ENCODE measurements around the gene TICAM2. TPM values are rescaled to one million over a fixed set of nuclear protein-coding genes. Genes with fewer than 3 reads are reported as not detected.

TICAM2 gene
- polyA plus RNA-seq, 2 of the 4 experiments (the other 2 are of a cell fraction) = 0.34 to 0.77 TPM

GRCh38 chr5:115583474-115583873, 18.8 kb downstream of the TICAM2 start:
- ATAC-seq = no peak

GRCh38 chr5:115580941-115581340, 21.3 kb downstream of the TICAM2 start:
- H3K4me3 ChIP-seq = no peak overlapping the region
- peaks cover 5% of the 10 kb centered on the region; the same call in 1 of the 3 replicates for H3K9me3 ChIP-seq
- FAIRE-seq (no peak), ATAC-seq (no peak), DNase-seq (ENCODE audit: low read depth in 1 of 2, low spot score in 1 of 2) (no peak)
- 95% methylated on average over 2 of the region's 2 CpGs for WGBS (ENCODE audit: missing lambda C conversion rate)
- ChIA-PET CTCF (interaction anchor here (0.6 to 1.0 kb wide), 2 partner anchors 207 to 272 kb away, joined by 3 read pairs; no protein-coding TSS in a partner anchor), POLR2A (no interaction called here)
- TF ChIP-seq POLR2A (IDR thresholded peaks at IDR 0.05; ENCODE audit: low read length) (no peak), MAX (IDR thresholded peaks at IDR 0.05) (no peak), MAFK (IDR thresholded peaks at IDR 0.05; ENCODE audit: partially characterized antibody) (no peak), SMC3 (IDR thresholded peaks at IDR 0.05) (no peak), EHF (CRISPR knock-in tag; IDR thresholded peaks at IDR 0.05) (no peak), HES2 (IDR thresholded peaks at IDR 0.05) (no peak), CHD4 (IDR thresholded peaks at IDR 0.05; ENCODE audit: borderline replicate concordance) (no peak), HOXB5 (CRISPR knock-in tag; IDR thresholded peaks at IDR 0.05) (no peak), CHD2 (IDR thresholded peaks at IDR 0.05; ENCODE audit: low read length, partially characterized antibody) (no peak), KDM5A (IDR thresholded peaks at IDR 0.05) (no peak), CBX8 (IDR thresholded peaks at IDR 0.05) (no peak), NPAS2 (CRISPR knock-in tag; IDR thresholded peaks at IDR 0.05; ENCODE audit: borderline replicate concordance) (no peak), HEYL (CRISPR knock-in tag; IDR thresholded peaks at IDR 0.05) (no peak), ZC3H11A (IDR thresholded peaks at IDR 0.05) (no peak), PBX3 (IDR thresholded peaks at IDR 0.05) (no peak), NFE2L2 (conservative IDR thresholded peaks at IDR 0.05; ENCODE audit: low read length) (no peak)
- no peak overlapping the region for H3K4me2 ChIP-seq
- H3K4me1 ChIP-seq = peaks cover 10% of the 10 kb centered on the region; the same call in 2 of the 3 replicates
- H3K27ac ChIP-seq = no peak overlapping the region

More at GRCh38 chr5:115583474-115583873, 18.8 kb downstream of the TICAM2 start:
- no peak for FAIRE-seq
- Histone ChIP-seq H3K9me3 (no peaks in the 10 kb centered on the region), H3K4me2 (no peak overlapping the region), H3K27ac (no peak overlapping the region), H3K4me3 (no peak overlapping the region), H3K4me1 (peaks cover 10% of the 10 kb centered on the region; the same call in 2 of the 3 replicates)
- TF ChIP-seq CEBPB (IDR thresholded peaks at IDR 0.05) = no peak
- whole genome bisulfite sequencing (ENCODE audit: missing lambda C conversion rate) = 77% methylated on average over 3 of the region's 3 CpGs
- DNase-seq (ENCODE audit: low read depth in 1 of 2, low spot score in 1 of 2) = no peak
- ChIA-PET POLR2A (no interaction called here), CTCF (interaction anchor here (0.7 to 3.2 kb wide), 3 partner anchors 9 to 278 kb away, joined by 3 to 18 read pairs (median 3); no protein-coding TSS in a partner anchor)

- CTCF ChIA-PET = no interaction called here
- H3K4me3 ChIP-seq = no peak overlapping the region
- peaks cover 5% of the 10 kb centered on the region; the same call in 1 of the 3 replicates for H3K9me3 ChIP-seq
- peaks cover 10% of the 10 kb centered on the region; the same call in 2 of the 3 replicates for H3K4me1 ChIP-seq
- 0 out of 6 replicates have a peak, but pooled peaks of 1 of the 2 experiments have one; percentile 44 for ATAC-seq
- 44% methylated on average over 6 of the region's 6 CpGs for WGBS (ENCODE audit: missing lambda C conversion rate)
- no peak for DNase-seq (ENCODE audit: low read depth in 1 of 2, low spot score in 1 of 2)
- TF ChIP-seq FOSB (CRISPR knock-in tag; IDR thresholded peaks at IDR 0.05) (no peak), MAFK (IDR thresholded peaks at IDR 0.05; ENCODE audit: partially characterized antibody) (peak; percentile 19)
- no peak overlapping the region for H3K27ac ChIP-seq
- no peak for FAIRE-seq
- peak overlapping the region; percentile 28 for H3K4me2 ChIP-seq
- POLR2A ChIA-PET = no interaction called here
Measured at GRCh38 chr5:115579747-115580173, 22.5 kb downstream of the TICAM2 start.

GRCh38 chr5:115579216-115579615, 23.1 kb downstream of the TICAM2 start:
- Histone ChIP-seq H3K4me1 (peaks cover 10% of the 10 kb centered on the region; the same call in 2 of the 3 replicates), H3K4me3 (no peak overlapping the region), H3K27ac (no peak overlapping the region), H3K4me2 (peak overlapping the region; percentile 28; the same call in 2 of the 3 replicates), H3K9me3 (peaks cover 5% of the 10 kb centered on the region; the same call in 1 of the 3 replicates)
- no peak for TF ChIP-seq HOXB13 (CRISPR knock-in tag; IDR thresholded peaks at IDR 0.05; ENCODE audit: low read depth)
- TF ChIP-seq RCOR1 (IDR thresholded peaks at IDR 0.05; ENCODE audit: low read depth, low read length) = no peak
- no peak for TF ChIP-seq ELK1 (IDR thresholded peaks at IDR 0.05; ENCODE audit: low read depth, low read length)
- ChIA-PET CTCF (interaction anchor here (0.9 kb wide), 1 partner anchor 9 kb away, joined by 3 read pairs; no protein-coding TSS in a partner anchor), POLR2A (no interaction called here)
- ATAC-seq (no peak), FAIRE-seq (no peak), DNase-seq (ENCODE audit: low read depth in 1 of 2, low spot score in 1 of 2) (no peak)
- 76% methylated on average over 3 of the region's 3 CpGs for WGBS (ENCODE audit: missing lambda C conversion rate)

Measured in A549 (cell line).